Calu3 (cell line): Measurements from ENCODE around the gene KCNH1. TPM values are rescaled to one million over a fixed set of nuclear protein-coding genes. Genes with fewer than 3 reads are reported as not detected.
"Not testable (repeated sequence)": the region's sequence is repeated elsewhere in the genome, so short reads cannot be mapped to it uniquely, and the experiment has no call there.

Source experiments
- BruUV-seq: library from RNA; stranded (reverse); fragments of 400-500 nt; replicated peaks from 2 replicates; lab custom pipeline; 2021; lab: Mats Ljungman, UMichigan
- CTCF ChIA-PET: fragments of 300-600 bp; sonication (Branson Sonifier 250); formaldehyde crosslinking; loops from one replicate; lab custom pipeline; 2022; ENCODE audit warnings: antibody characterized with exemption; lab: Charles Lee
- DNase-seq: peaks from one replicate; pipeline ENCODE4 v3.0.0; 2022
- H3K27ac Mint-ChIP-seq: one replicate; pipeline ENCODE4 v1.8.0; 2022; ENCODE audit warnings: mixed read lengths; ENCODE audit not compliant: unreplicated experiment
- H3K27me3 Mint-ChIP-seq: one replicate; pipeline ENCODE4 v1.8.0; 2022; ENCODE audit warnings: mixed read lengths; ENCODE audit not compliant: unreplicated experiment
- H3K36me3 Mint-ChIP-seq: one replicate; pipeline ENCODE4 v1.8.0; 2022; ENCODE audit warnings: mild to moderate bottlenecking, moderate library complexity, mixed read lengths; ENCODE audit not compliant: insufficient read depth, unreplicated experiment
- H3K4me1 Mint-ChIP-seq: one replicate; pipeline ENCODE4 v1.8.0; 2022; ENCODE audit warnings: mild to moderate bottlenecking, low read depth, mixed read lengths; ENCODE audit not compliant: unreplicated experiment
- H3K4me3 Mint-ChIP-seq: one replicate; pipeline ENCODE4 v1.8.0; 2022; ENCODE audit warnings: mild to moderate bottlenecking, low read depth, moderate library complexity, mixed read lengths; ENCODE audit not compliant: unreplicated experiment
- H3K9me3 Mint-ChIP-seq: one replicate; pipeline ENCODE4 v1.8.0; 2022; ENCODE audit warnings: low read depth, mixed read lengths; ENCODE audit not compliant: unreplicated experiment
- intact Hi-C: fragments of 100-400 bp; cut with micrococcal nuclease; formaldehyde crosslinking; loops from one replicate; pipeline ENCODE4 v1.10.0; 2022; ENCODE audit not compliant: unreplicated experiment
- total RNA-seq: library from RNA; stranded (reverse); gene quantifications from 2 replicates; pipeline ENCODE4 v1.2.3, GENCODE V29; 2022
- TF ChIP-seq, protein P1 (sequence below): fragments of 200-600 bp; IDR thresholded peaks from one replicate; pipeline ENCODE4 v1.8.0; 2022; ENCODE audit warnings: antibody characterized with exemption; ENCODE audit not compliant: unreplicated experiment

KCNH1 gene
- total RNA-seq, 1 experiment from 2014 or later = not detected

GRCh38 chr1:211068976-211069375 is 65.0 kb downstream of the KCNH1 start:
- Mint-ChIP-seq H3K4me1 (no peaks in the 10 kb centered on the region), H3K27me3 (no peaks in the 10 kb centered on the region), H3K27ac (no peak overlapping the region), H3K9me3 (no peaks in the 10 kb centered on the region), H3K4me3 (no peak overlapping the region), H3K36me3 (no peaks in the 10 kb centered on the region)
- CTCF ChIA-PET = no interaction called here
- no TSS peak for BruUV-seq
- intact Hi-C loops = no loop called here
- TF ChIP-seq, protein P1, sequence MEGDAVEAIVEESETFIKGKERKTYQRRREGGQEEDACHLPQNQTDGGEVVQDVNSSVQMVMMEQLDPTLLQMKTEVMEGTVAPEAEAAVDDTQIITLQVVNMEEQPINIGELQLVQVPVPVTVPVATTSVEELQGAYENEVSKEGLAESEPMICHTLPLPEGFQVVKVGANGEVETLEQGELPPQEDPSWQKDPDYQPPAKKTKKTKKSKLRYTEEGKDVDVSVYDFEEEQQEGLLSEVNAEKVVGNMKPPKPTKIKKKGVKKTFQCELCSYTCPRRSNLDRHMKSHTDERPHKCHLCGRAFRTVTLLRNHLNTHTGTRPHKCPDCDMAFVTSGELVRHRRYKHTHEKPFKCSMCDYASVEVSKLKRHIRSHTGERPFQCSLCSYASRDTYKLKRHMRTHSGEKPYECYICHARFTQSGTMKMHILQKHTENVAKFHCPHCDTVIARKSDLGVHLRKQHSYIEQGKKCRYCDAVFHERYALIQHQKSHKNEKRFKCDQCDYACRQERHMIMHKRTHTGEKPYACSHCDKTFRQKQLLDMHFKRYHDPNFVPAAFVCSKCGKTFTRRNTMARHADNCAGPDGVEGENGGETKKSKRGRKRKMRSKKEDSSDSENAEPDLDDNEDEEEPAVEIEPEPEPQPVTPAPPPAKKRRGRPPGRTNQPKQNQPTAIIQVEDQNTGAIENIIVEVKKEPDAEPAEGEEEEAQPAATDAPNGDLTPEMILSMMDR = no peak
- DNase-seq = no peak

DNA sequence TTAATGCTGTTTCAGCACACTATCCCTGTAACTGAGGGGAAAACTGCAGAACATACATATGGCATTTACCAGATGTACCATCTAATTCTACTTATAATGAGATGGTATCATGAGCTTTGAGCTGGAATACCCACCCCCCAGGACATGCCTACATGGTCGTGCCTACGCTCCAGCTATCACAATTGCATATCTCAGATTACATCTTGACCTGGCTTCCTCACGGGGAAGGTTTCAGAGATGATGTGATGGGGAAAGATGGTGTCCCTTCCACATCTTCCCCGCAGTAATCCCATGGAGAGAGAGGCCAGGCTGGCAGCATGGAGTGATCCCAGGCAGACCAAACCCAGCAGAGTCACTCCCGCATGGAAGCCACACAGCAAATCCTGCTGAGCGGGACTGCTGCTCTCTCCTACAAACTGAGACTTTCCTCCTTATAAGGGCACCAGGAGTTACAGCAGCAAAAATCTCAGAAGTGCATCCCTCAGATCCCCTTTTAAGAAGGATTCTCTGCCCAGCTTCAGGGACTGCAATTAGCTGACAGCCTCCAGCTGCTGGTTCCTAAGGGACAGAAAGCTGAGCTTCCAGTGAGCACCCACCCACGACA is 67.1 kb downstream of the KCNH1 start:
- DNase-seq = no peak
- Mint-ChIP-seq H3K36me3 (no peaks in the 10 kb centered on the region), H3K9me3 (peaks cover 4% of the 10 kb centered on the region), H3K4me1 (no peaks in the 10 kb centered on the region), H3K27me3 (no peaks in the 10 kb centered on the region), H3K27ac (no peak overlapping the region), H3K4me3 (no peak overlapping the region)
- TF ChIP-seq, protein P1 = no peak
- CTCF ChIA-PET = no interaction called here
- intact Hi-C loops = no loop called here
- no TSS peak for BruUV-seq

DNA sequence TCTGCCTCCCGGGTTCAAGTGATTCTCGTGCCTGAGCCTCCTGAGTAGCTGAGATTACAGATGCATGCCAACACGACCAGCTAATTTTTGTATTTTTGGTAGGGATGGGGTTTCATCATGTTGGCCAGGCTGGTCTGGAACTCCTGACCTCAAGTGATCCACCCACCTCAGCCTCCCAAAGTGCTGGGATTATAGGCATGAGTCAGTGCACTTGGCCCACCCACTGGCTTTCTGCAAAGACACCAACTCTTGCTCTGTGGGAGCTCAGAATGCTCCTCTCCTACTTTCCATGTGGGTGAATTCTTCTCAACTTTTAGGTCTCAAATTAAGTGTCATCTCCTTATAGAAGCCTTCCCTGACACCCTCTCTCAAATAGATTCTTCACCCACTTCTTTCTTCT is 92.1 kb downstream of the KCNH1 start:
- CTCF ChIA-PET, H3K36me3 Mint-ChIP-seq, BruUV-seq, DNase-seq, H3K27me3 Mint-ChIP-seq, H3K9me3 Mint-ChIP-seq, H3K27ac Mint-ChIP-seq, H3K4me1 Mint-ChIP-seq, H3K4me3 Mint-ChIP-seq, intact Hi-C loops: not testable (repeated sequence)

DNA sequence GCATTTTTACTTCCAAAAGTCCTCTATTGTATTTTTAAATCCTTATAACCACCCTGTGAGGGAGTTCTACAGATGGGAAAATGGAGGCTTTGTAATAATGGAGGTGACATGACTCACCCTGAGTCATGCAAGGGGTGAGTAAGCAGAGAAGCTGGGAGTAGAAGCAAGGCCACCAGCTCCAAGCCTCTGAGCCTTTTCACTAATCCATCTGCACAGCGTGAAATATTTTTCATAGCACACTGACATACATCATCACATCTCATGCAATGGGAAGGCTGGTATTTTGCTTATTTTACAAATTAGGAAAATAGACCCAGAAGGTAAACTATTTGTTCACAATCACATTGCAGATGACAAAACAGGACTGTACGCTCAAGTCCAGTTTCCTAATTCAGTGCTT is 96.9 kb downstream of the KCNH1 start:
- Mint-ChIP-seq H3K27me3 (no peaks in the 10 kb centered on the region), H3K9me3 (peaks cover 6% of the 10 kb centered on the region), H3K4me3 (no peak overlapping the region), H3K27ac (peak overlapping the region; percentile 75), H3K36me3 (no peaks in the 10 kb centered on the region), H3K4me1 (peaks cover 12% of the 10 kb centered on the region)
- intact Hi-C loops = no loop called here
- no TSS peak for BruUV-seq
- peak; percentile 62 for DNase-seq
- CTCF ChIA-PET = interaction anchor here (0.6 to 1.0 kb wide), 8 partner anchors 11 to 1634 kb away, joined by 3 to 11 read pairs (median 5); partner anchors contain the start of gene KCNH1
- TF ChIP-seq, protein P1 = no peak

- CTCF ChIA-PET = interaction anchor here (0.6 to 1.0 kb wide), 9 partner anchors 10 to 1634 kb away, joined by 3 to 11 read pairs (median 5); partner anchors contain the start of gene KCNH1
- peaks cover 6% of the 10 kb centered on the region for H3K9me3 Mint-ChIP-seq
- no peaks in the 10 kb centered on the region for H3K36me3 Mint-ChIP-seq
- H3K27ac Mint-ChIP-seq = peak overlapping the region; percentile 75
- no peak for DNase-seq
- TF ChIP-seq, protein P1 = no peak
- BruUV-seq = no TSS peak
- peaks cover 12% of the 10 kb centered on the region for H3K4me1 Mint-ChIP-seq
- H3K27me3 Mint-ChIP-seq = no peaks in the 10 kb centered on the region
- intact Hi-C loops = no loop called here
- no peak overlapping the region for H3K4me3 Mint-ChIP-seq
These were observed 97.4 kb downstream of the KCNH1 start for GRCh38 chr1:211036381-211037060.
